GM12891 (cell line): ENCODE data around the gene DNAAF3.

Source experiments
- DNase-seq: peaks from one replicate; pipeline ENCODE4 v3.0.0; 2011; ENCODE audit warnings: low spot score; ENCODE audit not compliant: insufficient read length
- FAIRE-seq: peaks from 2 replicates; lab custom pipeline; 2011; peaks lifted over from hg19 to GRCh38; lab: Jason Lieb, UNC
- PAX5 ChIP-seq: IDR thresholded peaks from 2 replicates; pipeline ENCODE4 v1.6.1; 2011; ENCODE audit warnings: low read length, moderate library complexity, mild to moderate bottlenecking; ENCODE audit not compliant: insufficient read depth, severe bottlenecking
- POLR2A ChIP-seq: IDR thresholded peaks from 2 replicates; pipeline ENCODE4 v1.6.1; 2011; ENCODE audit warnings: low read depth, low read length, control low read depth
- POLR2AphosphoS5 ChIP-seq: IDR thresholded peaks from 2 replicates; pipeline ENCODE4 v1.6.1; 2011; ENCODE audit warnings: low read depth, low read length, control low read depth
- POU2F2 ChIP-seq: IDR thresholded peaks from 2 replicates; pipeline ENCODE4 v1.6.1; 2011; ENCODE audit warnings: low read depth, mild to moderate bottlenecking, control low read depth, low read length, moderate library complexity
- SPI1 ChIP-seq: IDR thresholded peaks from 2 replicates; pipeline ENCODE4 v1.6.1; 2011; ENCODE audit warnings: low read depth, low read length, control low read depth
- TAF1 ChIP-seq: IDR thresholded peaks from 2 replicates; pipeline ENCODE4 v1.6.1; 2011; ENCODE audit warnings: low read depth, low read length, control low read depth

The DNAAF3 gene

DNA sequence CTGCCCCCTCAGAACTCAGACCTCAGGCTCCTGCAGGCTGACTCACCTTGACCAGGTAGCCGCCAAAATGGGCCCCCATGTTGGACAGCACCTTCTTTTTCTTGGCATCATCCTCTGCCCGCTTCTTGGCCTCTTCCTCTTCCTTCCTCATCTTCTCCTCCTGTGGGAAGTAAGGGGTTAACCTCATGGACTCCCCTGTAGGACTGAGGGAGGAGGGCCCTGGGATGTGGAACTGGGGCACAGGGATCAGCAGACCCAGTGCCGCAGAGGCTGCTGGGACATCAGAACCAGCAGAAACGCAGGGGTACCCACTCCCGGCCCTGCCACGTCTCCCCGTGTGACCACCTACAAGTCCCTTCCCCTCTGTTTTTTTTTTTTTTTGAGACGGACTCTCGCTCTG lies 28.5 kb downstream of the DNAAF3 start:
- DNase-seq (no peak), FAIRE-seq (no peak)
- TF ChIP-seq POU2F2 (no peak), PAX5 (no peak), SPI1 (no peak), POLR2A (no peak), TAF1 (no peak), POLR2AphosphoS5 (no peak)

- DNase-seq (no peak), FAIRE-seq (no peak)
- no peak for TF ChIP-seq POLR2AphosphoS5
These were observed 29.9 kb downstream of the DNAAF3 start for GRCh38 chr19:55136399-55137102.

DNA sequence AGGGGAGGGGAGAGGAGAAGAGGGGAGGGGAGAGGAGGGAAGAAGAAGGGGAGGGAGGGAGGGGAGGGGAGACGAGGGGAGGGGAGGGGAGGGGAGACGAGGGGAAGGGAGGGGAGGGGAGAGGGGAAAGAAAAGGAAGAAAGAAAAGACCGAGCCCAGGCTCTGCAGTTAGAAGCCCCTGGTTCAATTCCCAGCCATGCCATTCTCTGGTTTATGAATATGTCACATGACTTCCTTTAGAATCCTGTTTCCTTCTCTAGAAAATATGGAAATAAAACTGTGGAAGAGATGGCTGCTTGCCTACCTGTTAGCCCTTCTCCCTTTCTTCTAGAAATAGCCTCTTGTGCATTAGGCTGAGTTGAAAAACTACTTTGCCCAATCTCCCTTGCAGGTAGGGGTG lies 31.7 kb downstream of the DNAAF3 start:
- FAIRE-seq (no peak), DNase-seq (no peak)
- TF ChIP-seq POLR2AphosphoS5 (no peak), PAX5 (no peak), POU2F2 (no peak), SPI1 (no peak), POLR2A (no peak), TAF1 (no peak)

- DNase-seq = no peak
- no peak for TF ChIP-seq POU2F2
- TF ChIP-seq SPI1 = peak; percentile 72
- peak; percentile 60 for FAIRE-seq
These were observed 32.6 kb downstream of the DNAAF3 start for GRCh38 chr19:55133639-55134444.

GRCh38 chr19:55132453-55133129 lies 33.8 kb downstream of the DNAAF3 start:
- TF ChIP-seq POLR2A = no peak
- no peak for TF ChIP-seq PAX5
- no peak for TF ChIP-seq POU2F2
- no peak for TF ChIP-seq TAF1
- TF ChIP-seq POLR2AphosphoS5 = no peak
- TF ChIP-seq SPI1 = no peak
- DNase-seq = no peak

DNA sequence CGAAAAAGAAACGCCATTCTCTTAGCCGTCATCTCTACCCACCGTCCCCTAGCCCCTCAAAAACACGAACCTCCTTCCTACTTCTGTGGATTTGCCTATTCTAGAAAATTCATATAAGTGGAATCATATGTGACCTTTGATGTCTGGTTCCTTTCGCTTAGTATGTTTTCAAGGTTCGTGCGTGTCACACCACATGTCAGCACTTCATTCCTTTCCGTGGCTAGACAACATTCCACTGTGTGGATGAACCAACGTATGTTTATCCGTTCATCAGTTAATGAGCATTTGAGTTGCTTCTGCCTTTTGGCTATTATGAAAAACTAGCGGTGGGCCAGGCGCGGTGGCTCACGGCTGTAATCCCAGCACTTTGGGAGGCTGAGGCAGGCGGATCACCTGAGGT lies 35.0 kb downstream of the DNAAF3 start:
- FAIRE-seq = no peak

More at GRCh38 chr19:55132453-55133129, 33.8 kb downstream of the DNAAF3 start:
- peak; percentile 40 for FAIRE-seq

DNA sequence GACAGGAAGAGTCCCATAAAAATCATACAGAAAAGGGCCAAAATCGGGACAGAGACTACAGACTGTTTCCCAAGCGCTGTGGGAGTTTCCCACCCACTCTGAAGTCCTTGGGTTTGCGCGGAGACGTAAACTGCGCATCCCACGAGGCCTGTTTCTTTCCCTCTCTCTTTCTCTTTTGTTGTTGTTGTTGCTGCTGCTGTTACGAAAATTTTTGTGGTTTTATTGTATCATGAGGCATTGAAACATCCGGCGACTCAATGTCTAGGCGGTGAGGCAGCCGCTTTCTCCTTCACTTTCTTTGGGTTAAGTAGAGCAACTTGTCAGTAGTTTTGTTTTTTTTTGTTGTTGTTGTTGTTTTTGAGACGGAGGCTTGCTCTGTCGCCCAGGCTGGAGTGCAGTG lies 47.4 kb downstream of the DNAAF3 start:
- no peak for FAIRE-seq
- TF ChIP-seq PAX5 = no peak
- no peak for TF ChIP-seq SPI1
- TF ChIP-seq POLR2A = no peak
- TF ChIP-seq POU2F2 = no peak
- no peak for TF ChIP-seq POLR2AphosphoS5
- TF ChIP-seq TAF1 = no peak
- DNase-seq = no peak

More for the DNA sequence above, 35.0 kb downstream of the DNAAF3 start:
- DNase-seq = no peak
- TF ChIP-seq TAF1 = no peak
- TF ChIP-seq PAX5 = no peak
- no peak for TF ChIP-seq POLR2A
- no peak for TF ChIP-seq POLR2AphosphoS5
- TF ChIP-seq SPI1 = no peak
- TF ChIP-seq POU2F2 = no peak

- TF ChIP-seq POU2F2 (no peak), PAX5 (no peak), TAF1 (no peak), POLR2AphosphoS5 (no peak), SPI1 (no peak), POLR2A (no peak)
- FAIRE-seq = peak; percentile 51
- no peak for DNase-seq
These were observed 47.9 kb downstream of the DNAAF3 start for GRCh38 chr19:55118401-55118991.

DNA sequence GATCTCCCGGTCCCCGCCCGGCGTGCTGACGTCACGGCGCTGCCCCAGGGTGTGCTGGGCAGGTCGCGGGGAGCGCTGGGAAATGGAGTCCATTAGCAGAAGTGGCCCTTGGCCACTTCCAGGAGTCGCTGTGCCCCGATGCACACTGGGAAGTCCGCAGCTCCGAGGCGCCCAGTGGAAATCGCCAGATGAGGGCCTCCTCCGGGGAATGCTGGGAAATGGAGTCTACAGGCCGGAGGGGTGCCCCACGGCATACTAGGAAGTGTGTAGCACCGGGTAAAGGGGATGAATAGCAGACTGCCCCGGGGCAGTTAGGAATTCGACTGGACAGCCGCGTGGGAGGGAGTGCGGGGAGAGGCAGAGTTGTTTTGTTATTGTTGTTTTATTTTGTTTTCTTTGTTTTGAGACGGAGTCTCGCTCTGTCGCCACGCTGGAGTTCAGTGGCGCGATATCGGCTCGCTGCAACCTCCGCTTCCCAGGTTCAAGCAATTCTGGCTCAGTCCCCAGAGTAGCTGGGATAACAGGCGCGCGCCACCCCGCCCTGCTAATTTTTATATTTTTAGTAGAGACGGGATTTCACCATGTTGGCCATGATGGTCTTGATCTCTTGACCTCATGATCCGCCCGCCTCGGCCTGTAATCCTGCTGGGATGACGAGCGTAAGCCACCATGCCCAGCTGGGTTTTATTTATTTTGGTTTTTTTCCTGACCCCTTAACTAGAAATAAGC lies 48.6 kb downstream of the DNAAF3 start:
- peak; percentile 45 for TF ChIP-seq SPI1
- 0 out of 2 replicates have a peak, but pooled peaks have one; percentile 28 for TF ChIP-seq TAF1
- no peak for TF ChIP-seq POLR2AphosphoS5
- 0 out of 2 replicates have a peak, but pooled peaks have one; percentile 45 for TF ChIP-seq POLR2A
- no peak for TF ChIP-seq PAX5
- no peak for TF ChIP-seq POU2F2
- FAIRE-seq (peak; percentile 98), DNase-seq (peak; percentile 99)
